AML-193 (cell line): ENCODE data around the gene CASP8.

Experiments used
- DNase-seq, 2 experiments: peaks; one replicate each; lab custom pipeline; 2025; lab: John Stamatoyannopoulos, UW

CASP8 gene

GRCh38 chr2:201242571-201243277 is 17.6 kb upstream of the CASP8 start:
- DNase-seq: peak; percentile 23 to 40

GRCh38 chr2:201244829-201245228 is 15.5 kb upstream of the CASP8 start:
- DNase-seq: no peak

GRCh38 chr2:201246280-201246679 is 14.1 kb upstream of the CASP8 start:
- no peak for DNase-seq

- DNase-seq: no peak
Measured at GRCh38 chr2:201248288-201248844, 12.0 kb upstream of the CASP8 start.

- no peak for DNase-seq
Measured at GRCh38 chr2:201249889-201250288, 10.4 kb upstream of the CASP8 start.

GRCh38 chr2:201250741-201251140 is 9.6 kb upstream of the CASP8 start:
- no peak for DNase-seq

GRCh38 chr2:201254081-201254730 is 6.1 kb upstream of the CASP8 start:
- no peak for DNase-seq

- DNase-seq: no peak
Measured at GRCh38 chr2:201255408-201256033, 4.8 kb upstream of the CASP8 start.

GRCh38 chr2:201256082-201256481 is 4.3 kb upstream of the CASP8 start:
- DNase-seq: no peak

GRCh38 chr2:201257381-201257955 is 2.9 kb upstream of the CASP8 start:
- peak; percentile 81 to 86 for DNase-seq

- DNase-seq: peak; percentile 86 to 89
Measured at GRCh38 chr2:201257956-201258665, 2.2 kb upstream of the CASP8 start.

- peak; percentile 59 to 60 for DNase-seq
Measured at GRCh38 chr2:201258666-201259615, 1.4 kb upstream of the CASP8 start.

GRCh38 chr2:201261471-201261870 is 1.1 kb downstream of the CASP8 start:
- DNase-seq: peak in 1 of 2 experiments; percentile 16

GRCh38 chr2:201261906-201262305 is 1.6 kb downstream of the CASP8 start:
- no peak for DNase-seq

GRCh38 chr2:201262718-201263117 is 2.4 kb downstream of the CASP8 start:
- no peak for DNase-seq

GRCh38 chr2:201263779-201264178 is 3.4 kb downstream of the CASP8 start:
- no peak for DNase-seq

GRCh38 chr2:201264472-201265173 is 4.3 kb downstream of the CASP8 start:
- DNase-seq: no peak

GRCh38 chr2:201266629-201267028 is 6.3 kb downstream of the CASP8 start:
- no peak for DNase-seq

- DNase-seq: no peak
Measured at GRCh38 chr2:201267278-201268030, 7.1 kb downstream of the CASP8 start.
